GM12864 (cell line): Measurements from ENCODE around the gene STAT1.
"Not testable (repeated sequence)": the region's sequence is repeated elsewhere in the genome, so short reads cannot be mapped to it uniquely, and the experiment has no call there.

ENCODE experiments used
- DNase-seq: peaks from one replicate; pipeline ENCODE4 v3.0.0-alpha.2; 2011; ENCODE audit warnings: low read depth
- H3K4me3 ChIP-seq: 2 replicates; pipeline ENCODE4 v1.5.1; 2011; ENCODE audit warnings: mild to moderate bottlenecking, low read depth, low read length, control low read depth
- TF ChIP-seq, protein P1 (sequence below): IDR thresholded peaks from 2 replicates; pipeline ENCODE4 v1.5.1; 2011; ENCODE audit warnings: low read depth, mild to moderate bottlenecking, moderate library complexity, low read length, control low read depth, inconsistent platforms; ENCODE audit errors: missing control alignments

Gene STAT1

DNA sequence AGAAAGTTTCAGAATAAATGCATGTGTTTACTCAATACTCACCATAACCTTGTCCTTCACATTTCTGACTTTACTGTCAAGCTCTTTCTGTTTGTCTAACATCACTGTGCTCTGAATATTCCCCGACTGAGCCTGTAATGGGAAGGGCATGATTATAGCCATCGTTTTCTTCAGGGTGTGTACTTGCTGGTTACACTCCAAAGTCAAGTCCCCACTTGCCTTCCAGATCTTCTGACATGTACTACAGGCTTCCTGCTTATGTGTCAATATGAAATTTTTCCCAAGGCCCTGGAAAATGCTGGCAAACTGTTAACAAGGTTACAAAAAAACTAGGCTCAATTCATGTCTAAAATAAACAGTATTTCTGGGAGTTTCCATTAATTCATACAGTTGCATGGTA lies 12.9 kb downstream of the STAT1 start:
- TF ChIP-seq, protein P1, sequence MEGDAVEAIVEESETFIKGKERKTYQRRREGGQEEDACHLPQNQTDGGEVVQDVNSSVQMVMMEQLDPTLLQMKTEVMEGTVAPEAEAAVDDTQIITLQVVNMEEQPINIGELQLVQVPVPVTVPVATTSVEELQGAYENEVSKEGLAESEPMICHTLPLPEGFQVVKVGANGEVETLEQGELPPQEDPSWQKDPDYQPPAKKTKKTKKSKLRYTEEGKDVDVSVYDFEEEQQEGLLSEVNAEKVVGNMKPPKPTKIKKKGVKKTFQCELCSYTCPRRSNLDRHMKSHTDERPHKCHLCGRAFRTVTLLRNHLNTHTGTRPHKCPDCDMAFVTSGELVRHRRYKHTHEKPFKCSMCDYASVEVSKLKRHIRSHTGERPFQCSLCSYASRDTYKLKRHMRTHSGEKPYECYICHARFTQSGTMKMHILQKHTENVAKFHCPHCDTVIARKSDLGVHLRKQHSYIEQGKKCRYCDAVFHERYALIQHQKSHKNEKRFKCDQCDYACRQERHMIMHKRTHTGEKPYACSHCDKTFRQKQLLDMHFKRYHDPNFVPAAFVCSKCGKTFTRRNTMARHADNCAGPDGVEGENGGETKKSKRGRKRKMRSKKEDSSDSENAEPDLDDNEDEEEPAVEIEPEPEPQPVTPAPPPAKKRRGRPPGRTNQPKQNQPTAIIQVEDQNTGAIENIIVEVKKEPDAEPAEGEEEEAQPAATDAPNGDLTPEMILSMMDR, result no peak
- H3K4me3 ChIP-seq, result no peak overlapping the region
- DNase-seq, result no peak

DNA sequence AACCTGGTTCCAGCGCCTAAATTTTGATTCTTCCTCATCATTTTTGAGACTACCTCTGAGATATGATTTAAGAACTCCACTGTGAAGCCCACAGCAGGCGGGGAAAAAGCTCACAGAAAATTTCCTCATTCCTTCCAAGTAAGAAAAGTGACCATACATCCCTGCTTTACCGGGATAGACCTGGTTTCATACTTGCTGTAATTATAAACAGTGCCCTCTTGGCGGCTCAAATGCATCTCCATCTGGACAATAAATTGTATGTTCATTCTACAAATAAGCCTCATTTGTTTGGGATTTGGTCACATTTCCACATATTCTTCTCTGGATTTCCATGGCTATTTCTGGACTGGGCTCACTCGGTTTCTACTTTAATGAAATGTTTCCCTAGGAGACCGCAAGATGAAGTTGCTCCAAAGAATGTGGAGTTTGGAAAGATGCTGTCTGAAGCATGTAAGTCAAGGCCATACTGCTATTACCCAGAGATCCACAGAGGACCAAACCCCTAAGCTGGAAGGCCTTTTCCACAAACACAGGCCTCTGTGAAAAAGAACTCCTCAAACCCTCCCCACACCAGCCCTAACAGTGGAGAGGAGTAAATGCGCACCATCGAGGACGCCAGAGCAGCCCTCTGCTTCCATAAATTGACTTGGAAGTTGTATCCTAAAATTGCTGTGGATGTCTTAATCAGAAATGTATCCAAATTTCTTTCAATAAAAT lies 13.9 kb downstream of the STAT1 start:
- no peak overlapping the region for H3K4me3 ChIP-seq
- TF ChIP-seq, protein P1, result no peak
- no peak for DNase-seq

DNA sequence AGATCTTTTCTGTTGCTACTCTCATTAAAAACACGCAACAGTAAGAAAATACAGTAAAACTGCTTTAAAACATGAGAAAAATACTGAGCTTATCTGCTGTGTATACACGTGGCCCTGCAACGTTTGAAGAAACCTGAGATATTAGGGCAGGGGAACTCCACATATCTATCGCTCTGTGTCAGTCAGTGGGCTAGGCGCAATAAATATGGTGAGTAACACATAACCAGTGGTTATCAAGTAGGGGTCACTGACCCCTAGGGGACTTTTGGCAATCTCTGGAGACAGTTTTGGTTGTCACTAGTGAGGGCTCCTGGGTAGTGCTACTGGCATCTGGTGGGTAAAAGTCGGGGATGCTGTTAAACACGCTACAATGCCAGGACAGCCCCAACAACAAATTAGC lies 14.9 kb downstream of the STAT1 start:
- H3K4me3 ChIP-seq, result no peak overlapping the region
- TF ChIP-seq, protein P1, result no peak
- DNase-seq, result no peak

DNA sequence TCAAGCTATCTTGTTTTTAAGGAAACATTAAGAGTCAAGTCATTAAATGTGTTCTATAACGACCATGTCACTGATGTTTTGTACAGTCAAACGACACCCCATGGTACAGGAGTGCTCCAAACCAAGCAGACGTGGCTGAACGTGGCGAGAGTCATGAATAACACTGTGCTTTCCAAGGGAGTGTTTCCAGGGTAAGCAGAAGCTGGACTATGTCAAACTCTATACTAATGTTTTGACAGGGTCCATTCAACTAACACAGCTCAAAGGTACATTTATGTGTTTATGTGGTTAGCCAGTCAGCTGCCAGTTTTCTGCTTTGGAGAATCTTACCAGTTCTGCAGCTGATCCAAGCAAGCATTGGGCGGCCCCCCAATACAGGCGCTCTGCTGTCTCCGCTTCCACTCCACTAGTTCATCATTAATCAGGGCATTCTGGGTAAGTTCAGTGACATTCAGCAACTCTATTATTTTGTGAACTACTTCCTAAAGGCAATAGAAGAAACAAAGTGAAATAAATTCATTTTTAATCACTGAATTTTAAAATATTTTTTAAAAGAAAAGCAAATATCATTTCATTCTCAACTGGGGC lies 16.4 kb downstream of the STAT1 start:
- TF ChIP-seq, protein P1, result no peak
- H3K4me3 ChIP-seq, result no peak overlapping the region

DNA sequence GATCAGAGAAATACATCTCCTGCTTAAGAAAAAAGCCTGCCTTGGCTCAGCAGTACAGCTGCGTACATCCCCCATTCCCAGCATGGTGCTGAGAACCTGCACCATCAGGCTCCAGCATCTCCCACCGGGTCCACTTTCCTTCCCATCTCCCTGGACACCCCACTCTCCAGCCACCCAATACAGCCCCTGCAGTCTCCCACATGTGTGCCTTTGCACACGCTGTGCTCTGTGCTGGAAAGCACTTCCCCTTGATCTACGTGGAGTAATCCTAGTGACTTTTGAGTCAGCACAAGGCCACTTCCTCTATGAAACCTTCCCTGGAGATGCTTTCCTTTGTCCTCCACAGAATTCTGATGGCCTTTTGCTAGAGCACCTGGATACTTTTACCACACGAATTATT lies 17.0 kb downstream of the STAT1 start:
- H3K4me3 ChIP-seq, result no peak overlapping the region
- TF ChIP-seq, protein P1, result no peak
- DNase-seq, result no peak

More for the DNA sequence above, 16.4 kb downstream of the STAT1 start:
- no peak for DNase-seq

DNA sequence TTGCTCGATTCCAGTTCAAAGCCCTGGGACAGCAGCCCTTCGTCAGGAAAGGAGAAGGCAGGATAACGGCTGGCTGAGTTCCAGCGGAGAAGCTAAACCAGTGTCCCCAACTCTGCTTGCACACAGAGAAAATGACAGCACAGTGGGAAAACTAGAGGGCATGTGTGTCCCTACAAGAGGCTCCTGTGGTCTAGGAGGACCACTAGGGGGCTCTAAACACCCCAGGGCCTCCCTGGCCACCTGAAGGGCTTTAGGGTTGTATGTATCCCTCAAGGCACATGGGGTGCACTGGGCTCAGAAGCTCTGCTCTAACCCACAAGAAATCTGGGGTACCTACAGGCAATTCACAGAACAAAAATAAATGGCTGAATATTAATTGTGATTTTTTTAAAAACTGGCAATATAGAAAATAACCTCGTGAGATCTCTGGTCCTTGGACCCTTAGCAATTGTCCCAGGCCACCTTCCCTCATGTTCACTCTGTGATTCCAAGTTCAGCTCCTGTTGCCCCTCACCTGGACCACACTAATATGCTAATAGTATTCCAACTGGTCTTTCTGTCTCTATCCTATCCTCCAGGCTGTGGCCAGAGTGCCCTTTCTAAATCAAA lies 17.5 kb downstream of the STAT1 start:
- TF ChIP-seq, protein P1, result peak; percentile 68
- no peak for DNase-seq
- no peak overlapping the region for H3K4me3 ChIP-seq

DNA sequence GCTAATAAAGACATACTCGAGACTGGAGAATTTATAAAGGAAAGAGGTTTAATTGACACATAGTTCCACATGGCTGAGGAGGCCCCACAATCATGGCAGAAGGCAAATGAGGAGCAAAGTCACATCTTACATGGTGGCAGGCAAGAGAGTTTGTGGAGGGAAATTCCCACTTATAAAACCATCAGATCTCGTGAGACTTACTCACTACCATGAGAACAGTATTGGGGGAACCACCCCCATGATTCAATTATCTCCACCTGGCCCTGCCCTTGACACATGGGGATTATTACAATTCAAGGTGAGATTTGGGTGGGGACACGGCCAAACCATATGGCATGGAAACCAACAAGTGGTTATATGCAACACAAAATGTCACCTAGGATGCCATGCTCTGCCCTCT lies 18.7 kb downstream of the STAT1 start:
- H3K4me3 ChIP-seq, DNase-seq: not testable (repeated sequence)
